GM18861 (cell line): Measurements from ENCODE around the gene ANXA6.

Experiments used
- ATAC-seq: cut with Tn5 transposase; IDR thresholded peaks from one replicate; pipeline ENCODE4 v1.9.1; 2021; ENCODE audit not compliant: unreplicated experiment

ANXA6 gene

DNA sequence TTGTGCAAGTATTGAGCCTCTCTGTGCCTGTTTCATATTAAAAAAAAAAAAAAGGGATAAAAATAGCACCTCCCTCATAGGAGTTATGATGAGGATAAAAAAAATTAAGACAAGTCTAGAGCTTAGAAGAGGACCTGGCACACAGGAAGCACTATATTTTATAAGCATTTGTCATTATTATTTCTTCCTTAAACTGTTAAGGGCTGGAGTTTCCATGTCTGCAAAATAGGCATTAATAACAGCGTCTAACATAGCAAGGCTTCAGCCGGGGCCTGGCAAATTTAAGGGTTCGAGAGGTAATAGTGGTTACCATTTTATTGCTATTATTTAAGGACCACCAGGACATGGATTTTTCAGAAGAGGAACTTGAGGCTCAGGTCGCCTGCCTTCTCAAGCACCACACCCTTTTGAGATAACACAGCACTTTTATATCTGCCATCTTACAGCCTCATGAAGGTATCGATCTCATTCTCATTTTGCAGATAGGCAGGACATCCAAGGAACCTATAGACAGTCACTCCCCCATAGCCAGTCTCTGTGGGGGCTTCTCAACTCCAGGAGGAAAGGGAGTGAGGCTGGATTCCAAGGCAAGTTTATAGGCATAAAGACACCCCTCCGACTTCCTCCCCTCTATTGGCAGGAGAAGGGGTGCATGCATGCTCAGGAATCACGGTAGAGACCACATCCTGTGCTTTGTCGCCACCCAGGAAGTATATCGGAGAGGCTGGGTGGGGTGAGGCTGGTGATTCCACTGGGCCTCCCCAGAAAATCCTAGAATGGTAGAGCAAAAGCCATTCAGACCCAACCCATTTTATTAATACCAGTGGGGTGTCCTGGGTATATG is 2.4 kb downstream of the ANXA6 start:
- ATAC-seq: no peak

DNA sequence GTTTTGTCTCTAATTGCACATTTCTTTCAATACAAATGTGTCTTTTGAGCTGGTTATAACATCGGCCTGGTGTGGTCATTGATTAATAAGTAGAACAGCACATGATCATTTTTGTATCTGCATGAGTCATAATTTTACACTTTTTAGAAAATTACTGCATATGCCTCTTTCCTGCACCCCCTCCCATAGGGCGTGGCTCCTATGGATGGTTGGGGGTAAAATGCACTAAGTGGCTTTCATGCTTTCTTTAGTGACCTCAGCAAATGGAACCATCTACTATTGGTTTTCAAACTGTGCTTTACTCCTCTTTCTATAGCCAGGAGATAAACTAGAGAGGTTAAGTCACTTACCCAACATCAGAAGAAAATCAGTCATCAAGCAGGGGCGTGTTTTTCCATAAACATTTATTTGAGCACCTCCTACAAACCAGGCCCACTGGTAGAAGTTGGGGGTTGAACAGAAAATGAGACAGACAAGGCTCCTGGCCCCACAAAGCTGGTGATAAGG is 3.8 kb downstream of the ANXA6 start:
- peak; percentile 19 for ATAC-seq

DNA sequence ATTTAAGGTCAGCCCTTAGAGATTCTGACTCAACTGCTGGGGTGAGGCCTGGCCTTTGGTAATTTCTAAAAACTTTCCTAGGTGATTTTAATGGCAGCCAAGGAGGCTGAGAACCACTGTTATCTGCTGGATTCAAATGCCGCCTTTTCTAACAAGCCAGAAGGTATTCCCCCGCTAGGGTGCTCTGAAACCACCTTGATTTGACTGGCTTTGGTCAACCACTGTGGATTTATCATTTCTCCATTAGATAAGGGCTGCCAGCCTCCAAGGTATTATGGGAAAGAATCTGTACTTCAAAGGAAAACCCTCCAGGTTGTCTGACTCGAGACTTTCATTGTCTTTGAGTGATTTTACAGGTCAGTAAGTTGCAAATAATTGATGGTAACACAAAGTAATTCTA is 4.3 kb downstream of the ANXA6 start:
- ATAC-seq: no peak

DNA sequence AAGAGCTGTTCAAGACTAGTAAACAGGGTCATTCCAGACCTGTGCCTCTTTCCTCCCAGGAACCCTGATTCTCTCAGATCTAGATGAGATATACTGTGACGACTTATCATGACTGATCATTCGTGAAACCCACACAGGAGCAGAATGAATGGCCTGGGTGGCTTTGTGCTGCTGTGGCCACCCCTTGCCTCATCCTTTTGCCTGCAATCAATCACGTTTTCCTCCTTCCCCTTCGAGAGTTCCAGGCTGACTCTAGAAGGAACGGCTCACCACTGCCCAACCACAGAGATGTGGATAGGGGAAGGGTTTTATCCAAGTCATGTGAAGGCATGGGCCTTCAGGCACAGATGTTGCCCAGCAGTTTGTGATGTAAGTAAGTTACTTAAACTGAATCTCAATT is 5.8 kb downstream of the ANXA6 start:
- ATAC-seq: no peak

DNA sequence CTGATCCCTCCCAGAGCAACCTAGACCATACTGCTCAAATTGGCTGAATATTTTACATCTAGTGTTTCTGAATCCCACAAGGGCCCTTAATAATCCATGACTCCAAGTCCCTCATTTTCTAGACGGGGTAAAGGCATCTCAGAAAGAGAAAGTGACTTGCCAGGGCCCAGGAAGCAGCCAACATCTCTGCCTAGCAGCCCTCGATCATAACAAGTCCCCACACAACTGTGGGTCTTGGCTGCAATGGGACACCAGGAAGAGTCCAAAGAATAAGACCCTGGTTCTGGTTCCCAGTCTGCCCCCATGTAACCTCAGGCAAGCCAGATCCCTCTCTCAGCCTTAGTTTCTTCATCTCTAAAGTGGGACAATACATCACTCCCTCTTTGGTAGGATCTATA is 6.3 kb downstream of the ANXA6 start:
- no peak for ATAC-seq

GRCh38 chr5:151150471-151151262 is 6.9 kb downstream of the ANXA6 start:
- peak; percentile 35 for ATAC-seq

DNA sequence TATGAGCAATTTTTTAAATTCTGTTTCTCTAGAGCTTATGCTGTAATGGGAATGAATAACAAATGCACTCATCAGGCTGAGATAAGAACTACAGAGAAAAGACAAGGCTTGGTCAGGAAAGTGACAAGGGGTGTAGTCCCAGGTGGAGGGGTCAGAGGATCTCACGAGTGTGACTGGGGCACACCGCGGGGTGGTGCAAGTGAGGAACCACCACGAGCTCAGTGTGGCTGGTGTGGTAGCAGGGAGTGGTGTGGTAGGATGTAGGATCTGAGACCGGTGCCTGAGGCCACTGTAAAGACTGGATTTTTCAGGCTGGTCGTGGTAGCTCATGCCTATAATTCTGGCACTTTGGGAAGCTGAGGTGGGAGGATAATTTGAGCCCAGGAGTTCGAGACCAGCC is 9.0 kb downstream of the ANXA6 start:
- ATAC-seq: no peak

- ATAC-seq: no peak
These were observed 10.5 kb downstream of the ANXA6 start for GRCh38 chr5:151147033-151147432.

- ATAC-seq: no peak
These were observed 11.5 kb downstream of the ANXA6 start for GRCh38 chr5:151146061-151146460.

DNA sequence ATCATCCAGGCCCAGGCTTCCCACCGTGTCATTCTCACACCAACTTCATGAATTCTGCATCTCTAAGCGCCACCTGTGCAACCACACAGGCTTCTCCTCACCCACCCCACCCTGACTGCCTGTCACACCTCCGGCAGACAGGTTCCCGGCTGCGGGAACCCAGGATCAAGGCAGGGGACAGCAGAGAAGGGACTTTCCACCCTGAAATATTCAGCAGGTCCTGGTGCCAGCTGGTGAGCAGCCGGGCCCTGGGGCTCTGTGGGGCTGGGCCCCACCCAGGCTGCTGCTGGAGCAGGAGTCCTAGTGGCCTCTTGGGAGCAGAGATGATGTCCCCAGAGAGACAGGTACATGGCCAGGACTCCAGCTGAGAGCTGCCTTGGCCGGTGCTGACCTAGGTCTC is 12.7 kb downstream of the ANXA6 start:
- ATAC-seq: no peak

- no peak for ATAC-seq
These were observed 13.3 kb downstream of the ANXA6 start for GRCh38 chr5:151144275-151144674.

- ATAC-seq: no peak
These were observed 13.9 kb downstream of the ANXA6 start for GRCh38 chr5:151143645-151144044.

DNA sequence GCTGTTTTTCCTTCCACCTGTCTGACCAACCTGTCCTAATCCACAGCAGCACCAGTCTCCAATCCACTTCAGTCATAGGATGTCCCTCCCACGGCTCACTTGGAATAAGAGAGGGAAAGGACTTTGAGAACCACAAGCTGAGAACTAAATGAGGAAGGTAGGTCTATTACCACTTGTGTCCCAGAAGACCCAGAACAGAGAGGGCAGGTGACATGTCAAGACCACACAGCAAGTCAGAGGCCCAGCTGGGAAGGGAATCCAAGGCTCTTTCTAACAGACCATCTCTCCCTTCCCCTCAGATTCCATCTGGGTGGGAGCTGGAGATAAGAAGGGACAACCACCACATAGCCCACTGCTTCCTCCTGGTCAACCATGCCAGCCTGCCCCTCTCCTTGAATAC is 14.6 kb downstream of the ANXA6 start:
- no peak for ATAC-seq

- ATAC-seq: peak; percentile 78
These were observed 16.0 kb downstream of the ANXA6 start for GRCh38 chr5:151141535-151141934.

- ATAC-seq: no peak
These were observed 16.7 kb downstream of the ANXA6 start for GRCh38 chr5:151140686-151141459.

- no peak for ATAC-seq
These were observed 17.9 kb downstream of the ANXA6 start for GRCh38 chr5:151139646-151140045.

GRCh38 chr5:151139015-151139414 is 18.6 kb downstream of the ANXA6 start:
- no peak for ATAC-seq

DNA sequence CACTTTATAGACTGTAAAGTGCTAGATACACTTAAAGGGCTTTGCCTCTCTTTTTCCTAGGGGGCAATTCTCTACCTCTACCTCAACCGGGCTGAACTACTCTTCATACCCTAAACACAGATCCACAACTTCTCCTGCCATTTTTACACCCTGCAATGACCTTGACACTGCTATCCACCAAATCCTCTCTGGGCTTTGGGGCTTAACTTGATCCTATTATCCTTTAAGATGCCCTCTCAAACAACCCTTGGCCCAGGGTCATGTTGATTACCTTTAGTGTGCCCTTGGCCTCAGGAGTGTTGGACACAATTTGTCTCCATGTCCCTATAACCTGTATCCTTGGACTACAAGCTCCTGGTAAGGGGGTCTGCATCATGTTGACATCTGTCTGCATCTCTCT is 19.5 kb downstream of the ANXA6 start:
- no peak for ATAC-seq

- ATAC-seq: no peak
These were observed 20.3 kb downstream of the ANXA6 start for GRCh38 chr5:151137067-151137825.

- ATAC-seq: peak; percentile 51
These were observed 23.4 kb downstream of the ANXA6 start for GRCh38 chr5:151134228-151134627.

- no peak for ATAC-seq
These were observed 24.6 kb downstream of the ANXA6 start for GRCh38 chr5:151132963-151133362.
